ENCODE data around the gene TMSB15C. TPM values are rescaled to one million over a fixed set of nuclear protein-coding genes. Genes with fewer than 3 reads are reported as not detected.
A peak's percentile ranks its signal among the peaks of the same experiment; 100 is the strongest.

TMSB15C gene
- total RNA-seq, 6 experiments from 2014 or later, result 0.37 TPM; not detected in 5

DNA sequence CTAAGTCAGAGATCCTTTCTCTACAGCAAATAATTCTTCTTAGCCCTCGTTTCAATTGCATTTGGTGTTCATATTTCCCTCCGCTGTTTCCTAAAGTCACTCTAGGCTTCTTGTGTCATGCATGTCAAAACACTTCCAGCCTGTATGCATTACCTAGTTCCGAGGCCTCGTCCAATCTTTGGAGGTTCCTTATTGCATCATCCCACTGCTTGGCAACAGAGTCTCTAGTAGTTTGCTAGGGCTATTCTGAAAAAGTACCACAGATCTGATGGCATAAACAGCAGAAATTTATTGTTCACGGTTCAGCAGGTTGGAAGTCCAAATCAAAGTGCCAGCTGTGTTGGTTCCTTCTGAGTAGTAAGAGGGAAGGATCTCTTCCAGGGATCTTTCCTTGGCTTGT is 30.4 kb downstream of the TMSB15C start:
- intact Hi-C loops (cut with DNase I), result no loop called here
- 60% methylated on average over 5 of the region's 5 CpGs for WGBS (ENCODE audit: insufficient coverage, low coverage, low lambda C conversion rate, missing lambda C conversion rate)
- no peaks in the 10 kb centered on the region for H3K9me3 ChIP-seq
- H3K4me3 ChIP-seq, result no peak overlapping the region
- no peak for TF ChIP-seq CTCF (IDR thresholded peaks at IDR 0.05)
- no peak for TF ChIP-seq POLR2A (IDR thresholded peaks at IDR 0.05)
- ATAC-seq, result no peak
- no peak for DNase-seq
- H3K36me3 ChIP-seq, result no peaks in the 10 kb centered on the region
- no peaks in the 10 kb centered on the region for H3K4me1 ChIP-seq
- peaks cover 0 to 8% of the 10 kb centered on the region in 2 donors for H3K27me3 ChIP-seq
- H3K27ac ChIP-seq, result no peak overlapping the region

DNA sequence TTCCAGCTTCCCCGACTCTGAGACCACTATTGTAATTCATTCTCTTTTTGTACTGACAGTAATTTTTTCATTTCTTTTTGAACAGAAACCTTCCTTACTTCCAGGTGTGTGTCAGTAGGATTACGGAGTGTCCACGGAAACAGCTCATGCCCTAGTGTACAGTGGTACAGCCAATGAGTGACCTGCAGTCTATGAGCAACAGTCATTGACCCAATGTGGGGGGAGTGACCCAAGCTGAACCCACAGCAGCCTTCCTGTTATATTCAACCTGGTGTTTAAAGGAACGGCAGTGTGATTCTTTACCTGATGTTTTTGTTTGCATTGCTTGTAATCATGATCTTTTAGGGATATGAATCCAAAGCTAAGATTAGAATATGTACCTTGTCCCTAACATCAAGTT is 35.0 kb downstream of the TMSB15C start:
- intact Hi-C loops (cut with DNase I), result no loop called here
- TF ChIP-seq POLR2A (IDR thresholded peaks at IDR 0.05) (no peak), CTCF (IDR thresholded peaks at IDR 0.05) (no peak)
- ATAC-seq, result no peak

DNA sequence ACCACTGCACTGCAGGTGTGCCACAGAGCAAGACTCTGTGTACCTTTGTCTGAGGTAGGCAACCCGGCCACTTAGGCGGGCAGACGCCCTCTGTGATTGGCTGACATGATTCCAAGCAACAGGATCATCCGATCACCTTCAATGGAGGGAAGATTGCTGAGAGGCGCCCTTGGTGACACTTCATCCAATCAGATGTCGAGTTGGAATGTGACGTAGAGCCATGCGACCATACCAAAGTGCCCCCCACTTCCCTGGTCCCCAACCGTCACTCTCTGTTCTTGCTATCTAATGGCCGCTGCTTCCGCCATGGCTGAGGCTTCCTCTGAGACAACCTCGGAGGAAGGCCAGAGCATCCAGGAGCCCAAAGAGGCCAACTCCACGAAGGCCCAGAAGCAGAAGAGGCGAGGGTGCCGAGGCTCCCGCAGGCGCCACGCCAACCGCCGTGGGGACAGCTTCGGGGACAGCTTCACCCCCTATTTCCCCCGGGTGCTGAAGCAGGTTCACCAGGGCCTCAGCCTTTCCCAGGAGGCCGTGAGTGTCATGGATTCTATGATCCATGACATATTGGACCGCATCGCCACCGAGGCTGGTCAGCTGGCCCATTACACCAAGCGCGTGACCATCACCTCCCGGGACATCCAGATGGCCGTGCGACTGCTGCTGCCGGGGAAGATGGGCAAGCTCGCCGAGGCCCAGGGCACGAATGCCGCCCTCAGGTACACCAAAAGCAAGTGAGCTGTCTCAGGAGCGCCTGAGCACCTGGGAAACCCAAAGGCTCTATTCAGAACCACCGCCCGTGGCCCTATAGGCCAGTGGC is 36.1 kb downstream of the TMSB15C start, which contains the start of gene H2BW2:
H2BW2 (plus strand) TSS at position 268 of the 817 bp plus-strand sequence; CDS start at position 307, 39 bp downstream.
- intact Hi-C loops (cut with DNase I), result no loop called here
- Histone ChIP-seq H3K4me3 (no peak within 1 kb of the TSS), H3K27me3 (peaks cover 0 to 5% of the 10 kb centered on the region in 2 donors), H3K4me1 (no peaks in the 10 kb centered on the region), H3K36me3 (no peaks in the 10 kb centered on the region), H3K9me3 (no peaks in the 10 kb centered on the region), H3K27ac (no peak within 1 kb of the TSS)
- WGBS (ENCODE audit: insufficient coverage, low coverage, low lambda C conversion rate, missing lambda C conversion rate), result 78% methylated on average over 15 of the region's 39 CpGs
- DNase-seq, result peak in 1 of 3 donors; percentile 56
- no peak for ATAC-seq
- TF ChIP-seq POLR2A (IDR thresholded peaks at IDR 0.05), result no peak
- TF ChIP-seq CTCF (IDR thresholded peaks at IDR 0.05), result no peak

More for the DNA sequence above, 35.0 kb downstream of the TMSB15C start:
- DNase-seq, result no peak
- H3K27ac ChIP-seq, result no peak overlapping the region
- 60% methylated on average over 4 of the region's 4 CpGs for WGBS (ENCODE audit: insufficient coverage, low coverage, low lambda C conversion rate, missing lambda C conversion rate)
- H3K4me1 ChIP-seq, result no peaks in the 10 kb centered on the region
- no peaks in the 10 kb centered on the region for H3K36me3 ChIP-seq
- H3K9me3 ChIP-seq, result no peaks in the 10 kb centered on the region
- peaks cover 0 to 5% of the 10 kb centered on the region in 2 donors for H3K27me3 ChIP-seq
- no peak overlapping the region for H3K4me3 ChIP-seq

Other genes starting within 250 kb of the TMSB15C start
- gene RAB9B, start 244.0 kb downstream of the TMSB15C start, total RNA-seq, result under 1 TPM in 5 of 6 experiments, not detected in 1; 0.05 to 0.25 (median 0.12) TPM
- gene TMSB15B, start 113.6 kb downstream of the TMSB15C start, total RNA-seq, result under 1 TPM in 2 of 6 experiments, not detected in 4; 0.24 to 0.42 TPM
- not detected for gene H2BW1, start 62.5 kb downstream of the TMSB15C start, total RNA-seq
- gene H2BW2, start 36.3 kb downstream of the TMSB15C start, total RNA-seq, result not detected
- under 1 TPM in 2 of 6 experiments, not detected in 4; 0.12 to 0.27 TPM for gene ZCCHC18, start 36.3 kb upstream of the TMSB15C start, total RNA-seq
- 1 to 10 TPM; 2.2 to 4.1 (median 3.2) TPM for gene SLC25A53, start 80.8 kb upstream of the TMSB15C start, total RNA-seq
- 10 to 100 TPM in 1 of 6 experiments, 1 to 10 TPM in 5; 6.3 to 11.3 (median 7.7) TPM for gene FAM199X, start 90.2 kb upstream of the TMSB15C start, total RNA-seq
- gene ESX1, start 178.7 kb upstream of the TMSB15C start, total RNA-seq, result not detected

Data from right lobe of liver (tissue), 6 donors.